ENCODE results near the gene TAS2R31.

TAS2R31 gene

DNA sequence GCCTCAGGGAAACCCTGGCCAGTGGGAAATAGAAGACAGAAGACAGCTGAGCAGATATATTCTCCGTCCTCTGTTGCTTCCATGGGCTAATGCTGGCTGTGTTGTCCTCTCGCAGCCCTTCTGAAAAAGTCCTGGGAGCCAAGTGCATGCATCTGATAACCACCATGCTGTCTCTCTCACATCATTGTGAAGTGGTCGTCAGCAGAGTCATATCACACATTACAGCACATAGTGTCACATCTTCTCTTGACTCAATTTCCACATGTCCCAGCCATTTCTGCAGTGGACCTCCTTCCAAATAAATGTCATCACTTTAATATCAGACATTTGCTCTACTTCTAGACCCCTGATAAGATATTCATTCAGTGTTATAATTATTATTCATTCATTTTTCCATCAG, 36.9 kb downstream of the TAS2R31 start:
- DNase-seq, result no peak

DNA sequence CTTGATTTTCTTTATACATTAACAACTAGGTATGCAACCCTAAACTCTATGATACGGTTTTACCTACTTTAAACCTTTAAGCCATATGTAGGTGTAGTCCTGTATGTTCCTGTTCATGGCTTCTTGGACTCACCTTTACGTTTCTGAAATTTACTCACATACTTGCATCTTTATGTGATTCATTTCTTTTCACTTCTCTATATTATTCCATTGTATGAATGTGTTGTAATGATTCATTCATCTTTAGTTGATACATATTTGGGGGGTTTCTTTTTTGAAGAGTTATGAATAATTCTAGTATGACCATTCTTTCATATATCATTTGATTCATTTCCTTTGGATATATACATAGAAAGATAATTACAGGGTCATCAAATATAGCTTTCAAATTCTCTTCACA, 42.1 kb downstream of the TAS2R31 start:
- no peak for DNase-seq

DNA sequence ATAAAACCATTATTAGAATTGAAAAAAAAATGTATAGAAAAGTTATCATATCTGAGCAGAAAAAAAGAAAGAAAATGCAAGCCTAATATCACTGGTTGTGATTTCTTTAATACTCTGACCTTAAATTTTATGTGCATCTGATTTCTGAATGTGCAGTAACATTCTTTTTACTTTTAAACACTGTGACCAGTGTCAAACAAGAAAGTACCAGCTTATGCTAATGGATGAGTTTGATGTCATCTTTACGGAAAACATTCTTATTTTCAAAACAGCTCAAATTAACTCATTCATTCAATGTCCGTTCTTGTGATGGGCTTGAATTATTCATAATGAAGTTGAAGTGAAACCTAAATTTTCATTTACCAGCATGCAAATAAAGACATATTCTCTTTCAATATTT, 44.4 kb downstream of the TAS2R31 start, which contains the start of gene TAS2R50:
Gene TAS2R50 (minus strand): TSS at position 101 of the 400 bp plus-strand sequence. CDS start 52 bp downstream, at position 49.
- DNase-seq, result no peak

DNA sequence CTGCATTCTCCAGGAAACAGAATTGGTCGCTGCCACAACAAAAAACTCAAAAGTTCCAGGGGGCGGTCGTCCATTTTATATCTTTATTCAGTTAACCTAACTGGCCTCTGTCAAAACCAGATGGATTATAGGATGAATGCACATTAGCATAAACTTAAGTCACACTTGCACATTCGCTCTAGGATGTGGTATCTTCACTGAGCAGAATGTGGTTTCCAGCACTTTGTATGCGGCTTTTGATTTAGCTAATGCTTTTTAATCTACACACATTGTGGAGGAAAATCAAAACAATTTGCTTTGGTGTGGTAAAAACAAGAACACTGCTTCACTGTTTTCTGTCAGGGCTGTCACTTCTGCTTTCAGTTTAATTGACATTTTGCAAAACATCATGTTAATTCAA, 49.0 kb downstream of the TAS2R31 start:
- DNase-seq, result no peak
